ENCODE data around the gene PARN. TPM values are rescaled to one million over a fixed set of nuclear protein-coding genes. Genes with fewer than 3 reads are reported as not detected.
"Not testable (repeated sequence)": the region's sequence is repeated elsewhere in the genome, so short reads cannot be mapped to it uniquely, and the experiment has no call there.

Gene PARN
- total RNA-seq, 6 experiments from 2014 or later = 12.1 to 28.0 (median 15.6) TPM

DNA sequence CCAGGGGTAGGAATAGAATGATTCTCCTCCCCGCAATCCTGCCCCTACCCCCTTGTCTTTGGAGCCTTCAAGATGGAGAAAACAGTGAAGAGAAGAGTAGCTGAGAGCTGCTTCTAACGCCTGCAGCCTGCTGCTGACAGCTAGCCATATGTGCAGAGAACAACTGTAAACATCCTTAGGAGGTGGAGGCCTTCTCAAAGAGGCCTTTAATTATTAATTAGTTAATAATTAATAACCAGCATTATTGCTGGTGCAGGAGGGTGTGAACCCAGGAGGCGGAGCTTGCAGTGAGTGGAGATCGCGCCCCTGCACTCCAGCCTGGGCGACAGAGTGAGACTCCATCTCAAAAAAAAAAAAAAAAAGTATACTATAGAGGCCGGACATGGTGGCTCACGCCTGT, 11.1 kb upstream of the PARN start:
- intact Hi-C loops (cut with DNase I) = no loop called here
- Histone ChIP-seq H3K4me3 (no peak overlapping the region), H3K9me3 (no peaks in the 10 kb centered on the region), H3K27ac (no peak overlapping the region), H3K4me1 (no peaks in the 10 kb centered on the region), H3K27me3 (no peaks in the 10 kb centered on the region), H3K36me3 (peaks cover 0 to 32% (median 13%) of the 10 kb centered on the region in 4 donors)
- ATAC-seq (no peak), DNase-seq (no peak)
- 93% methylated on average over 8 of the region's 8 CpGs for WGBS (ENCODE audit: insufficient coverage, low coverage, low lambda C conversion rate, missing lambda C conversion rate)
- TF ChIP-seq, protein P1, sequence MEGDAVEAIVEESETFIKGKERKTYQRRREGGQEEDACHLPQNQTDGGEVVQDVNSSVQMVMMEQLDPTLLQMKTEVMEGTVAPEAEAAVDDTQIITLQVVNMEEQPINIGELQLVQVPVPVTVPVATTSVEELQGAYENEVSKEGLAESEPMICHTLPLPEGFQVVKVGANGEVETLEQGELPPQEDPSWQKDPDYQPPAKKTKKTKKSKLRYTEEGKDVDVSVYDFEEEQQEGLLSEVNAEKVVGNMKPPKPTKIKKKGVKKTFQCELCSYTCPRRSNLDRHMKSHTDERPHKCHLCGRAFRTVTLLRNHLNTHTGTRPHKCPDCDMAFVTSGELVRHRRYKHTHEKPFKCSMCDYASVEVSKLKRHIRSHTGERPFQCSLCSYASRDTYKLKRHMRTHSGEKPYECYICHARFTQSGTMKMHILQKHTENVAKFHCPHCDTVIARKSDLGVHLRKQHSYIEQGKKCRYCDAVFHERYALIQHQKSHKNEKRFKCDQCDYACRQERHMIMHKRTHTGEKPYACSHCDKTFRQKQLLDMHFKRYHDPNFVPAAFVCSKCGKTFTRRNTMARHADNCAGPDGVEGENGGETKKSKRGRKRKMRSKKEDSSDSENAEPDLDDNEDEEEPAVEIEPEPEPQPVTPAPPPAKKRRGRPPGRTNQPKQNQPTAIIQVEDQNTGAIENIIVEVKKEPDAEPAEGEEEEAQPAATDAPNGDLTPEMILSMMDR (IDR thresholded peaks at IDR 0.05) = no peak
- TF ChIP-seq POLR2A (IDR thresholded peaks at IDR 0.05) = no peak

DNA sequence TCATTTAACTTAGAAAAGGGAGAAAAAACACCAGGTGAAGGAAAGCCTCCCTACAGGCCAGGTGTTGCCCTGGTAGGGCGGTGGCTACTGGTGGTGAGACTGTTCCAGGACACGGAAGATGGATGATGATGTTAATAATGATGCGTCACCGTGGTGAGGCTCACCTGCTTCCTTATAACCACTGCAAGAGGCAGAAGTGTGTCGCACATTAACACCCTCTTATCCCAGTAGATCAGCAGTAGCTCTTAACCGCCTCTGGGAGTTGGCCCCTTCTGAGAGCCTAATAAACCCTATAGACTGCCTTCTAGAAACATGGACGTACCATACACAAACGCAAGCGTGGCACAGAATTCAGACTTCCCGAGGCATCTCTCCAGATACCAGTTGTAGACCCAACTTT, 10.5 kb upstream of the PARN start:
- Histone ChIP-seq H3K27me3 (no peaks in the 10 kb centered on the region), H3K27ac (no peak overlapping the region), H3K4me3 (no peak overlapping the region), H3K9me3 (no peaks in the 10 kb centered on the region), H3K4me1 (no peaks in the 10 kb centered on the region), H3K36me3 (peaks cover 0 to 27% (median 11%) of the 10 kb centered on the region in 4 donors)
- intact Hi-C loops (cut with DNase I) = no loop called here
- TF ChIP-seq, protein P1 (IDR thresholded peaks at IDR 0.05) = no peak
- no peak for TF ChIP-seq POLR2A (IDR thresholded peaks at IDR 0.05)
- DNase-seq = no peak
- 96% methylated on average over 4 of the region's 10 CpGs for WGBS (ENCODE audit: insufficient coverage, low coverage, low lambda C conversion rate, missing lambda C conversion rate)
- ATAC-seq = no peak

DNA sequence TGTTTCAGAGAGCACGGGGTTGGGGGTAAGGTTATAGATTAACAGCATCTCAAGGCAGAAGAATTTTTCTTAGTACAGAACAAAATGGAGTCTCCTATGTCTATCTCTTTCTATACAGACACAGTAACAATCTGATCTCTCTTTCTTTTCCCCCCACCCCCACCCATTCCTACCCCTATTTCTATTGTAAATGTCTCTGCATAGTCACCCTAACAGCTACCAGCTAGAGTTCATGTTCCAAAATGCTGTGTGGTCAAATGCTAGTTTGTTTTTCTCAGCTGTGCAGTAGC, 6.8 kb upstream of the PARN start:
- H3K36me3 ChIP-seq = peaks cover 0 to 12% (median 2%) of the 10 kb centered on the region in 4 donors
- 44% methylated on average over 1 of the region's 1 CpG for WGBS (ENCODE audit: insufficient coverage, low coverage, low lambda C conversion rate, missing lambda C conversion rate)
- H3K9me3 ChIP-seq; H3K27me3 ChIP-seq; ATAC-seq; H3K4me3 ChIP-seq; H3K27ac ChIP-seq; DNase-seq; intact Hi-C loops (cut with DNase I): not testable (repeated sequence)
- peaks cover 0 to 11% (median 0%) of the 10 kb centered on the region in 4 donors for H3K4me1 ChIP-seq

DNA sequence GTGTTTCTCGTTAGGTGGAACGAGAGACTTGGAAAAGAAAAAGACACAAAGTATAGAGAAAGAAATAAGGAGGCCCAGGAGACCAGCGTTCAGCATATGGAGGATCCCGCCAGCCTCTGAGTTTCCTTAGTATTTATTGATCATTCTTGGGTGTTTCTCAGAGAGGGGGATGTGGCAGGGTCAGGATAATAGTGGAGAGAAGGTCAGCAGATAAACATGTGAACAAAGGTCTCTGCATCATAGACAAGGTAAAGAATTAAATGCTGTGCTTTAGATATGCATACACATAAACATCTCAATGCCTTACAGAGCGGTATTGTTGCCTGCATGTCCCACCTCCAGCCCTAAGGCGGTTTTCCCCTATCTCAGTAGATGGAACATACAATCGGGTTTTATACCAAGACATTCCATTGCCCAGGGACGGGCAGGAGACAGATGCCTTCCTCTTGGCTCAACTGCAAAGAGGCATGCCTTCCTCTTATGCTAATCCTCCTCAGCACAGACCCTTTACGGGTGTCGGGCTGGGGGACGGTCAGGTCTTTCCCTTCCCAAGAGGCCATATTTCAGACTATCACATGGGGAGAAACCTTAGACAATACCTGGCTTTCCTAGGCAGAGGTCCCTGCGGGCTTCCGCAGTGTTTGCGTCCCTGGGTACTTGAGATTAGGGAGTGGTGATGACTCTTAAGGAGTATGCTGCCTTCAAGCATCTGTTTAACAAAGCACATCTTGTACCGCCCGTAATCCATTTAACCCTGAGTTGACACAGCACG, 6.3 kb upstream of the PARN start:
- H3K36me3 ChIP-seq = peaks cover 0 to 12% (median 2%) of the 10 kb centered on the region in 4 donors
- H3K27ac ChIP-seq; H3K27me3 ChIP-seq; intact Hi-C loops (cut with DNase I); DNase-seq; ATAC-seq; H3K4me3 ChIP-seq; H3K9me3 ChIP-seq: not testable (repeated sequence)
- WGBS (ENCODE audit: insufficient coverage, low coverage, low lambda C conversion rate, missing lambda C conversion rate) = 63% methylated on average over 12 of the region's 17 CpGs
- peaks cover 0 to 11% (median 0%) of the 10 kb centered on the region in 4 donors for H3K4me1 ChIP-seq

DNA sequence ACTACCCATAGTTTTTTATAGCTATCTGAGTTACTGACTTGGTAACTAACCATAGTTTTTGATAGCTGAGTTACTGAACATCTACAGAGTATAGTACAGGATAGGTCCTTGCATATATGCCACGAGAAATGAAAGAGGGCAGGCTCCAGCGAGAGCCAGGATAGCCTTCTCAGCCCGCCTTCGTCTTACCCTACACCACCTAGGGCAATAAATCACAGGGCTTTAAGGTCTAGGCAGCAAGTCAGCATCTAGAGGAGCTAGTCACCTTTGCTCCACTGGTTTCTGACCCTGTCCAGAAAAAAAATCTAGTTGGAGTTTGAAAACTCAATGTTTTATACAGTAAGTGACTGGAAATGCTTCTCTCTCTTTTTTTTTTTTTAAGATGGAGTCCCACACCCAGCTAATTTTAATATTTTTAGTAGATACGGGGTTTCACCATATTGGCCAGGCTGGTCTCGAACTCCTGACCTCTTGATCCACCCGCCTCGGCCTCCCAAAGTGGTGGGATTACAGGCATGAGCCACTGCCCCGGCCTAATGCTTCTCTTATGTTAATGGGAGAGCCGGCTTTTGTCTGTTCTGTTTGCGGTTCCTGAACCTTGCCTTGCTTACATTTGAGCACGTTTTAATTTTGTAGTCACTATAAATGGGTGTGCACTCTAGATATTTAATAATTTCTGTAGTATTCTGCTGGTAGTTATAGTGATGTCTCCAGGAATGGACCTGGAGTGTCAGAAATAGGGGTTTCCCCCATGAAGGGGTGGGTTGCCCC, 5.5 kb upstream of the PARN start:
- H3K4me3 ChIP-seq = no peak overlapping the region
- WGBS (ENCODE audit: insufficient coverage, low coverage, low lambda C conversion rate, missing lambda C conversion rate) = 71% methylated on average over 10 of the region's 12 CpGs
- H3K27ac ChIP-seq = no peak overlapping the region
- ATAC-seq (no peak), DNase-seq (no peak)
- peaks cover 0 to 11% (median 0%) of the 10 kb centered on the region in 4 donors for H3K4me1 ChIP-seq
- no peaks in the 10 kb centered on the region for H3K9me3 ChIP-seq
- no peaks in the 10 kb centered on the region for H3K27me3 ChIP-seq
- TF ChIP-seq POLR2A (IDR thresholded peaks at IDR 0.05) = no peak
- TF ChIP-seq, protein P1 (IDR thresholded peaks at IDR 0.05) = no peak
- intact Hi-C loops (cut with DNase I) = no loop called here
- peaks cover 0 to 12% (median 2%) of the 10 kb centered on the region in 4 donors for H3K36me3 ChIP-seq

Data from right lobe of liver (tissue), 6 donors.